ENCODE data around the gene ELAVL2. TPM values are rescaled to one million over a fixed set of nuclear protein-coding genes. Genes with fewer than 3 reads are reported as not detected.

The ELAVL2 gene
- total RNA-seq, 1 experiment from 2014 or later = 16.8 TPM

GRCh38 chr9:23850690-23851629, 24.9 kb upstream of the ELAVL2 start:
- no peaks in the 10 kb centered on the region for H3K79me1 ChIP-seq (ENCODE audit: insufficient read depth, low read depth, low read length, poor library complexity, severe bottlenecking)
- H3K4me1 ChIP-seq (ENCODE audit: insufficient read depth, low read length) = no peaks in the 10 kb centered on the region
- no peaks in the 10 kb centered on the region; the same call in 1 of the 2 replicates for H3K27me3 ChIP-seq (ENCODE audit: insufficient read depth, low read length)
- no peak overlapping the region for H3T11ph ChIP-seq (ENCODE audit: low read length)
- DNase-seq = peak; percentile 70
- no peak overlapping the region for H4K5ac ChIP-seq (ENCODE audit: insufficient read length, low read depth, low read length)
- H4K8ac ChIP-seq (replicated peaks; ENCODE audit: insufficient read length, low read depth, low read length) = no peak overlapping the region
- H2AFZ ChIP-seq (ENCODE audit: low read length) = no peak overlapping the region
- H2BK12ac ChIP-seq (ENCODE audit: insufficient read length, low read depth, low read length) = no peak overlapping the region
- no CpG with 5 or more reads among the region's 62 CpGs for WGBS (ENCODE audit: extremely low coverage, insufficient read length, low lambda C conversion rate)
- no peak overlapping the region for H3K18ac ChIP-seq (ENCODE audit: insufficient read length, low read depth, low read length)
- no peaks in the 10 kb centered on the region for H3K9me3 ChIP-seq (ENCODE audit: control insufficient read depth, low read depth, low read length)
- H3K4me2 ChIP-seq (ENCODE audit: insufficient read depth, insufficient read length, low read length) = peak overlapping the region; percentile 91
- no peak overlapping the region for H2BK5ac ChIP-seq (ENCODE audit: insufficient read length, low read length)
- no peak overlapping the region for H3K27ac ChIP-seq (ENCODE audit: insufficient read length, low read depth, low read length)
- no peaks in the 10 kb centered on the region for H3K79me2 ChIP-seq (ENCODE audit: insufficient read depth, low read length)
- H3K4ac ChIP-seq (ENCODE audit: low read depth, low read length) = no peak overlapping the region
- no peaks in the 10 kb centered on the region for H4K20me1 ChIP-seq (ENCODE audit: control insufficient read depth, insufficient read depth, insufficient read length)
- no peak for TF ChIP-seq CTCF (conservative IDR thresholded peaks at IDR 0.05)
- H3K23ac ChIP-seq (ENCODE audit: insufficient read length, low read depth, low read length) = no peak overlapping the region
- no peak overlapping the region for H2BK20ac ChIP-seq (ENCODE audit: low read depth, low read length, poor library complexity, severe bottlenecking)
- Mint-ChIP-seq H3K4me1 (peaks cover 22 to 23% of the 10 kb centered on the region in 2 experiments), H3K27me3 (ENCODE audit: low read depth) (peaks cover 17% of the 10 kb centered on the region), H3K27ac (peak overlapping the region in 1 of 3 experiments; percentile 82; a peak in 2 of 7 replicates), H3K9me3 (no peaks in the 10 kb centered on the region), H3K4me3 (peak overlapping the region; percentile 78 to 88), H3K36me3 (ENCODE audit: insufficient read depth in 1 of 3, low read depth in 3 of 3) (no peaks in the 10 kb centered on the region; a peak in 1 of 7 replicates)
- H4K91ac ChIP-seq (ENCODE audit: insufficient read length, low read depth, low read length) = no peak overlapping the region
- no peak overlapping the region for H3K9ac ChIP-seq (ENCODE audit: extremely low read depth, insufficient read length, low read length)
- H2AK5ac ChIP-seq (ENCODE audit: insufficient read length, low read length) = no peak overlapping the region
- no peak overlapping the region for H3K56ac ChIP-seq (ENCODE audit: insufficient read length, low read depth, low read length)
- no peak overlapping the region for H2BK120ac ChIP-seq (ENCODE audit: low read depth, low read length, poor library complexity, severe bottlenecking)
- H2BK15ac ChIP-seq (ENCODE audit: low read depth, low read length) = no peak overlapping the region
- no peak overlapping the region for H3K14ac ChIP-seq (ENCODE audit: insufficient read depth, low read length)
- peaks cover 17% of the 10 kb centered on the region for H3K23me2 ChIP-seq (ENCODE audit: insufficient read length, low read depth, low read length, poor library complexity, severe bottlenecking)
